Measurements from ENCODE around the gene VPS16. TPM values are rescaled to one million over a fixed set of nuclear protein-coding genes. Genes with fewer than 3 reads are reported as not detected.

Gene VPS16
- total RNA-seq, 2 experiments from 2014 or later = 38.2 to 40.6 TPM

- Histone ChIP-seq H3K27me3 (ENCODE audit: control insufficient read depth in 1 of 2, insufficient read depth in 2 of 2, low read length in 2 of 2) (peaks cover 61 to 67% of the 10 kb centered on the region in 2 experiments), H3K36me3 (ENCODE audit: insufficient read depth, low read length) (no peaks in the 10 kb centered on the region), H3K9me3 (ENCODE audit: control insufficient read depth in 1 of 2, insufficient read depth in 1 of 2, low read length in 2 of 2) (peaks cover 0 to 19% of the 10 kb centered on the region in 2 experiments), H3K27ac (ENCODE audit: low read depth in 1 of 2, low read length in 2 of 2) (no peak overlapping the region), H3K4me1 (ENCODE audit: insufficient read depth, low read length) (peaks cover 25% of the 10 kb centered on the region), H3K4me3 (ENCODE audit: low read length) (no peak overlapping the region)
- ATAC-seq (ENCODE audit: poor library complexity) (no peak), DNase-seq (no peak)
- TF ChIP-seq CTCF (IDR thresholded peaks at IDR 0.05) = no peak
- peaks cover 84% of the 10 kb centered on the region for H3K27me3 Mint-ChIP-seq
- H3K36me3 Mint-ChIP-seq (ENCODE audit: low read depth) = no peaks in the 10 kb centered on the region
- no peak overlapping the region for H3K27ac Mint-ChIP-seq
- H3K4me3 Mint-ChIP-seq = peak overlapping the region; percentile 87
- POLR2A ChIA-PET = no interaction called here
- H3K4me1 Mint-ChIP-seq (ENCODE audit: low read depth) = peaks cover 25% of the 10 kb centered on the region
- intact Hi-C loops (cut with DNase I, micrococcal nuclease) = loop anchor here in 1 of 2 experiments (10.0 kb wide), 1 partner anchor 1183 kb away; no protein-coding TSS in a partner anchor
- no peaks in the 10 kb centered on the region for H3K9me3 Mint-ChIP-seq
- CTCF ChIA-PET = no interaction called here
These were observed 39.2 kb upstream of the VPS16 start for GRCh38 chr20:2801286-2801728.

- no peaks in the 10 kb centered on the region for H3K36me3 ChIP-seq (ENCODE audit: insufficient read depth, low read length)
- Mint-ChIP-seq H3K9me3 (no peaks in the 10 kb centered on the region), H3K4me3 (no peak overlapping the region), H3K27me3 (peaks cover 77% of the 10 kb centered on the region), H3K36me3 (ENCODE audit: low read depth) (no peaks in the 10 kb centered on the region), H3K27ac (no peak overlapping the region), H3K4me1 (ENCODE audit: low read depth) (peaks cover 19% of the 10 kb centered on the region)
- H3K27me3 ChIP-seq (ENCODE audit: control insufficient read depth in 1 of 2, insufficient read depth in 2 of 2, low read length in 2 of 2) = peaks cover 53 to 54% of the 10 kb centered on the region in 2 experiments
- H3K27ac ChIP-seq (ENCODE audit: low read depth in 1 of 2, low read length in 2 of 2) = no peak overlapping the region
- H3K9me3 ChIP-seq (ENCODE audit: control insufficient read depth in 1 of 2, insufficient read depth in 1 of 2, low read length in 2 of 2) = peaks cover 0 to 14% of the 10 kb centered on the region in 2 experiments
- TF ChIP-seq CTCF (IDR thresholded peaks at IDR 0.05) = no peak
- peaks cover 21% of the 10 kb centered on the region for H3K4me1 ChIP-seq (ENCODE audit: insufficient read depth, low read length)
- ChIA-PET CTCF (no interaction called here), POLR2A (no interaction called here)
- no peak for ATAC-seq (ENCODE audit: poor library complexity)
- H3K4me3 ChIP-seq (ENCODE audit: low read length) = no peak overlapping the region
- DNase-seq = no peak
- intact Hi-C loops (cut with DNase I, micrococcal nuclease) = loop anchor here in 1 of 2 experiments (10.0 kb wide), 1 partner anchor 1181 kb away; no protein-coding TSS in a partner anchor
These were observed 36.3 kb upstream of the VPS16 start for GRCh38 chr20:2804041-2804828.

GRCh38 chr20:2804852-2805688, 35.5 kb upstream of the VPS16 start:
- no peaks in the 10 kb centered on the region for H3K9me3 Mint-ChIP-seq
- H3K27ac ChIP-seq (ENCODE audit: low read depth in 1 of 2, low read length in 2 of 2) = no peak overlapping the region
- H3K27ac Mint-ChIP-seq = no peak overlapping the region
- DNase-seq (no peak), ATAC-seq (ENCODE audit: poor library complexity) (no peak)
- H3K36me3 ChIP-seq (ENCODE audit: insufficient read depth, low read length) = no peaks in the 10 kb centered on the region
- ChIA-PET CTCF (no interaction called here), POLR2A (no interaction called here)
- intact Hi-C loops (cut with DNase I, micrococcal nuclease) = loop anchor here in 1 of 2 experiments (10.0 kb wide), 1 partner anchor 1180 kb away; no protein-coding TSS in a partner anchor
- H3K27me3 Mint-ChIP-seq = peaks cover 70% of the 10 kb centered on the region
- H3K4me1 Mint-ChIP-seq (ENCODE audit: low read depth) = peaks cover 11% of the 10 kb centered on the region
- no peak overlapping the region for H3K4me3 ChIP-seq (ENCODE audit: low read length)
- H3K4me1 ChIP-seq (ENCODE audit: insufficient read depth, low read length) = peaks cover 12% of the 10 kb centered on the region
- no peak overlapping the region for H3K4me3 Mint-ChIP-seq
- H3K27me3 ChIP-seq (ENCODE audit: control insufficient read depth in 1 of 2, insufficient read depth in 2 of 2, low read length in 2 of 2) = peaks cover 44 to 45% of the 10 kb centered on the region in 2 experiments
- peaks cover 0 to 6% of the 10 kb centered on the region in 2 experiments for H3K9me3 ChIP-seq (ENCODE audit: control insufficient read depth in 1 of 2, insufficient read depth in 1 of 2, low read length in 2 of 2)
- no peaks in the 10 kb centered on the region for H3K36me3 Mint-ChIP-seq (ENCODE audit: low read depth)
- TF ChIP-seq CTCF (IDR thresholded peaks at IDR 0.05) = no peak
